Measurements from ENCODE around the gene LRRIQ1. TPM values are rescaled to one million over a fixed set of nuclear protein-coding genes. Genes with fewer than 3 reads are reported as not detected.

LRRIQ1 gene
- total RNA-seq, 4 donors from 2014 or later, result not detected

GRCh38 chr12:85005615-85006014 is 30.5 kb upstream of the LRRIQ1 start:
- DNase-seq (no peak), ATAC-seq (no peak)
- Histone ChIP-seq H3K36me3 (no peaks in the 10 kb centered on the region), H3K4me1 (no peaks in the 10 kb centered on the region), H3K27ac (no peak overlapping the region), H3K27me3 (no peaks in the 10 kb centered on the region), H3K4me3 (no peak overlapping the region), H3K9me3 (no peaks in the 10 kb centered on the region)
- intact Hi-C loops (cut with DNase I; ENCODE audit: low total_unique reads) (no loop called here), in situ Hi-C loops (cut with MboI; ENCODE audit: low sequenced_read_pairs in 4 of 4) (no loop called here)
- TF ChIP-seq CTCF (IDR thresholded peaks at IDR 0.05 in 4 of 5, conservative IDR thresholded peaks at IDR 0.05 in 1 of 5), result no peak
- no peak for TF ChIP-seq POLR2A (IDR thresholded peaks at IDR 0.05)

GRCh38 chr12:85006206-85006605 is 29.9 kb upstream of the LRRIQ1 start:
- intact Hi-C loops (cut with DNase I; ENCODE audit: low total_unique reads), result no loop called here
- Histone ChIP-seq H3K9me3 (no peaks in the 10 kb centered on the region), H3K27me3 (no peaks in the 10 kb centered on the region), H3K27ac (no peak overlapping the region), H3K4me3 (no peak overlapping the region), H3K4me1 (no peaks in the 10 kb centered on the region), H3K36me3 (no peaks in the 10 kb centered on the region)
- no peak for ATAC-seq
- in situ Hi-C loops (cut with MboI; ENCODE audit: low sequenced_read_pairs in 4 of 4), result no loop called here
- DNase-seq, result no peak
- no peak for TF ChIP-seq CTCF (IDR thresholded peaks at IDR 0.05 in 4 of 5, conservative IDR thresholded peaks at IDR 0.05 in 1 of 5)
- no peak for TF ChIP-seq POLR2A (IDR thresholded peaks at IDR 0.05)

GRCh38 chr12:85007836-85008235 is 28.3 kb upstream of the LRRIQ1 start:
- no peaks in the 10 kb centered on the region for H3K27me3 ChIP-seq
- DNase-seq (no peak), ATAC-seq (peak in 1 of 2 donors; percentile 26)
- intact Hi-C loops (cut with DNase I; ENCODE audit: low total_unique reads) (no loop called here), in situ Hi-C loops (cut with MboI; ENCODE audit: low sequenced_read_pairs in 4 of 4) (no loop called here)
- H3K36me3 ChIP-seq, result no peaks in the 10 kb centered on the region
- no peak overlapping the region for H3K4me3 ChIP-seq
- H3K4me1 ChIP-seq, result no peaks in the 10 kb centered on the region
- TF ChIP-seq CTCF (IDR thresholded peaks at IDR 0.05 in 4 of 5, conservative IDR thresholded peaks at IDR 0.05 in 1 of 5) (no peak), POLR2A (IDR thresholded peaks at IDR 0.05) (no peak)
- no peaks in the 10 kb centered on the region for H3K9me3 ChIP-seq
- no peak overlapping the region for H3K27ac ChIP-seq

GRCh38 chr12:85016413-85016812 is 19.7 kb upstream of the LRRIQ1 start:
- no peak for TF ChIP-seq POLR2A (IDR thresholded peaks at IDR 0.05)
- intact Hi-C loops (cut with DNase I; ENCODE audit: low total_unique reads) (no loop called here), in situ Hi-C loops (cut with MboI; ENCODE audit: low sequenced_read_pairs in 4 of 4) (no loop called here)
- Histone ChIP-seq H3K27ac (no peak overlapping the region), H3K4me1 (no peaks in the 10 kb centered on the region), H3K4me3 (no peak overlapping the region), H3K36me3 (no peaks in the 10 kb centered on the region), H3K9me3 (no peaks in the 10 kb centered on the region), H3K27me3 (no peaks in the 10 kb centered on the region)
- DNase-seq, result peak; percentile 7 to 15
- ATAC-seq, result peak in 1 of 2 donors; percentile 74

- Histone ChIP-seq H3K27ac (no peak overlapping the region), H3K4me1 (no peaks in the 10 kb centered on the region), H3K36me3 (no peaks in the 10 kb centered on the region), H3K27me3 (no peaks in the 10 kb centered on the region), H3K9me3 (no peaks in the 10 kb centered on the region), H3K4me3 (no peak overlapping the region)
- in situ Hi-C loops (cut with MboI; ENCODE audit: low sequenced_read_pairs in 4 of 4) (no loop called here), intact Hi-C loops (cut with DNase I; ENCODE audit: low total_unique reads) (no loop called here)
- DNase-seq (no peak), ATAC-seq (no peak)
- TF ChIP-seq CTCF (IDR thresholded peaks at IDR 0.05 in 4 of 5, conservative IDR thresholded peaks at IDR 0.05 in 1 of 5), result no peak
- TF ChIP-seq POLR2A (IDR thresholded peaks at IDR 0.05), result no peak
Observed at GRCh38 chr12:85017133-85017532, 19.0 kb upstream of the LRRIQ1 start.
